Activated effector memory CD4-positive, alpha-beta T cell treated with Interleukin-2 at 50 U/mL for 16 hours (primary cell): ENCODE results near the gene METTL17.
"Not testable (repeated sequence)": the region's sequence is repeated elsewhere in the genome, so short reads cannot be mapped to it uniquely, and the experiment has no call there.

Experiments
- DNase-seq: peaks from one replicate; pipeline ENCODE4 v3.0.0-alpha.2; 2020

METTL17 gene

DNA sequence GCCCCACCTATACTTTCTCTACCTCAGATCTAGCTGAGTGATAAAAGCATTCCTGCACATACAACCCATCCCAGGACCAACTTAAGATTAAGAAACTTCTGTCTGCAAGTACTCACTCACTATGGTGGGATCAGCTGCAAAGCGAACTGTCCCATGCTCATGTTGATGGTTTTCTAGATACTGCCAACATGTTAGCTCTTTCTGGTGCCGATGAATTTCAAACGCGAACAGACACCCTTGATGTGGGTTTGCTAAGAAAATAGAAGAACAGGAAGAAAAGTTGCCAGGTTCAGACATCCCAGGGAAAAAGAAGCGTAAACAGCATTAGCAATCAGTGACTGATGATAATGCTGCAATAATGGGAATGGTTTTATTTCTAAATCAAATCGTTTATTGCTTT, 7.8 kb downstream of the METTL17 start:
- DNase-seq: no peak

DNA sequence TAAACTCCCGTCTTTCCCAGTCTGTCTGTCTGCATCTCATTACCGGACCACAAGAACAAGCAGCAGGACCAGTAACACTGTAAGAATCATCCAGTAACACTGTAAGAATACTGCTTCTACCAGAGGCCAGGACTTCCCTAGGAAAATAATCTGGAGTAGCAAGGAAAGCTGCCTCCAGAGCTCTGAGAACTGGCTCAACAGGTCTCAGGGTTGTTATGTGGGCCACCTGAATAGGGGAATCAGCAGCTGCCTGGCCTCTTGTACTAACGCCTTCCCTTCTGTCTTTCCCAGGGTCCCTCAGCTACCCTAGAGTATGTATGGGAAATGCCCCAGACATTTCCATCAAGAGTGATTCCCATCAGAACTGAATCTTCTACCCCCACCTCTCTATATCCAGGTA, 8.4 kb downstream of the METTL17 start:
- no peak for DNase-seq

DNA sequence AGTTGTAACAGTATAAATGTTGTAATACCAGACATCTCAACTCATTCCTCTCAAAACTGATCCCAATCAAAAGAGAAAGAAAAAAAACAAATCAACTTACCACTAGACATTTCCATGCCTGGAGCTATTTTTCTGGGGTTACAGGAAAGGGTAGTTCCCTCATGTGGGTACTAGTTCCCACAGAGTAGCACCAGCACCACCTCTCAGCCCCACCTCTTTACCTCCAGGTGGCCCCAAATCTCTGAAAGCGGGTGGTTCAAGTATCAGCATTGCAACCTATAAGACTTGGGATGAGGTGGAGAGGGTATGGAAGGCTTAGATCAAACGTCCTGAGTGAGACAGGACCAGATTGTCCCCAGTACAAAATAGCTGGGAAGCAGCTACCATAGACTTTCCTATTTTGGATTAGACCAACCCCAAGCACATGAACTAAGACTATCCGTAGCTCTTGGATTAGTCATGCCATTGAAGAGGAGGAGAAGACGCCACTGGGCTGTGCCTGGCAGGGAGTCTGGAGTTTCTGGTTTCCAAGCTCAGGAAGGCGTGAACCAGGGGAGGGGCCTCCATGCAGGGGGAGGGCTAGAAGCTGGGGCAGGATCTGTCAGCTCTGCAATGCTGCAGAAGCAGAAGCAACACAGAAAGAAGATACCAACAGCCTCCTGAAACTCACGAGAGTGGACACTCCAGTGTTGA, 9.0 kb downstream of the METTL17 start, which contains the start of gene SLC39A2:
TSS of gene SLC39A2 (plus strand) at position 620 of the 693 bp plus-strand sequence. CDS start 154 bp downstream, outside the sequence.
- no peak for DNase-seq

DNA sequence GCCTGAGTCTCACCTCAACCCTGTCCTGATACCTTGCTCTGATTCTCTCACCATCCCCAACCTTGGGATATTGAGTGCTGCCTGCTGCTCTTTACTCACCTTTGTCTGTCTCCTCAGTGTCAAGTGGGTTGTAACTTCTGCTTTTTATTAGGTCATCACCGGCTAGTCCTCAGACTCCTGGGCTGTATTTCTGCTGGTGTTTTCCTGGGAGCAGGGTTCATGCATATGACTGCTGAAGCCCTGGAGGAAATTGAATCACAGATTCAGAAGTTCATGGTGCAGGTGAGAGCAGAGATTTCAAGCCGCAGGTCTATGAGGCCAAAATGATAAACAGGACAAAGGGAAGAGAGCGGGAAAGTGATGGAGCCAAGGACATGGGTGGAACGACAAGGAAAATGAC, 9.8 kb downstream of the METTL17 start:
- no peak for DNase-seq

DNA sequence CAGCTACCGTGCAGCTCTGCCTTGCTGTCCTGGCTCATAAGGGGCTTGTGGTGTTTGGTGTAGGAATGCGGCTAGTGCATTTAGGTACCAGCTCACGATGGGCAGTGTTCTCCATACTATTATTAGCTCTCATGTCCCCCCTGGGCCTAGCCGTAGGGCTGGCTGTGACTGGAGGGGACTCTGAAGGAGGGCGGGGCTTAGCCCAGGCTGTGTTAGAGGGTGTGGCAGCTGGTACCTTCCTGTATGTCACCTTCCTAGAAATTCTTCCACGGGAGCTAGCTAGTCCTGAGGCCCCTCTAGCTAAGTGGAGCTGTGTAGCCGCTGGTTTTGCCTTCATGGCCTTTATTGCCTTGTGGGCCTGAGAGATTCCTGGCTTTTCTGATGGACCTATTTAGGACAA, 11.4 kb downstream of the METTL17 start:
- DNase-seq: no peak

DNA sequence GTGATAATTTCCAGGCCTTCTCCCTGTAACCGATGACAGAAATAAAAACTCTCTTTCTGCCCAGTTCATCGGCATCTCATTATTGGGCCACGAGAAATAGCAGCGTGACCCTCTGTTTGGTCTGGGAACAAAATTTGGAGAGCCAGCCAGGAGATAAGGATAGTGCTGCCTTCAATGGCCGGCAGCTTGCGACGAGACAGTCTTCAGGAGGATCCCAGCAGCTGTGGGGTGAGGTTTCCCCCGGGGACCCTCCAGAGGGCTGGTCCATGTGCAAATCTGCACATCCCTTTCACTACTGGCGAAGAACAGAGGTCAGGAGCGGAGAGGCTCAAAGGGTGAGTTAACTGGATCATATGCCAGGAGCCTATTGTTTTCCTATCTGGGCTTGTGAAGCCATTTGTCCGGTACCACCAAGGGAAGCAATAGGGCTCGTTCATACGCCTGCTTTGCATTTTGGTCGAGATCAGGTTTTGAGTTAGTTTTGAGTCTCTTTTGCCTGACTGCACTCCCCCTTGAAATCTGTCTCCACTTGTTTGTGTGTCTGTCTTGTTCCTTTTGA, 14.1 kb downstream of the METTL17 start:
- DNase-seq: no peak

DNA sequence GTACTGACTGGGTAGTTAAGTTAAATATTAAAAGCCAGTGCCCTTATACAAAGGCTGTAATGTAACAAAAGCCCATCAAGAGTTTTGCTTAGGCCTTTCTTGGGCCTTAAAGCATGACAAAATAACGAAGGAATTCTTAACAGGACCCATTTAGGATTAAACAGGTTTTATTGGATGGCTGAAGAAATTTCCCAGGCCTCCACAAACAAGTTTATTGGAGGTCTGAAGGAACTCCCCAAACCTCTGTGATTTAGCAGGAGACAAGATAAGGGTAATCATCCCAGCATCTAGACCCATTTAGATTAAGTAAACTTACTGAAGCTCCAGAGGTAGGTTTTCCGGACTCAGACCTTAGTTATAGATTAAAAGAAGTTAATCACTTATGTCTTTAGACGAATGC, 19.9 kb downstream of the METTL17 start:
- not testable (repeated sequence) for DNase-seq

DNA sequence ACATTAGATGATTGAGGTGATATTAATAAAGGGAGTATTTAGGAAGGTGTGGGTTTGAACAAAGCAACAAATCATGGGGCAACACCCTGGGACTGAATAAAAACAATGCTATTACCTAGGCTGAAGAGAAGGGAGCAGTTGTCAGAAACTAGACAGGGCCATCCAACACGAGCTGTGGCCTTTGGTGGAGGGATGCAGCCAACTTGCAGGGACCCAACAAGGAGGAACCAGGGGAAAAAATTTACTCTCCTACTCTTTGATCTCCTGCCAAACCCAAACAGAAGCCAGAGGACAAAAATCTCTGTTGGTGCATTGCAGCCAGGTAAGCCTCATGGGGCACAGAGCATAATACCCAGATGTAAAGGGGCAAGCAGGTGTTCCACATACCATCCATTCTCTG, 21.4 kb downstream of the METTL17 start:
- DNase-seq: no peak

DNA sequence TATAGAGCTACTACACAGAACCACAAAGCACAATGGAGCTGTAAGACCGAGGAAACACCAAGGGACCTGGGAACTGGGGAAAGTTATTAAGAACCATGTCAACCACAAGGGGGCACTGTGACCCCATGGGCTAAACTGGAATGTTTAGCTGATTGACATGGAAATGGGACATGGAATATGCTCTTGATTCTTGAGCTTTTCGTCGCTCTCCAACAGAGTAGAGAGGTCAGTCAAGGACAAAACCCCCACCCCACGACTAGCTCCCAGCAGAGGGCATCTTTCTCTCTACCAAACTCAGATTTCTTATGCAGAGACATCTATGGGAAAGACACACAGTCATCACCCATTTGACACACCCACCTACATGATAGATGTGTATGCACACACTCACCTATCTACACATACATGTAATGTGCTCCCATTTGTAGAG, 25.0 kb downstream of the METTL17 start:
- DNase-seq: peak; percentile 58

DNA sequence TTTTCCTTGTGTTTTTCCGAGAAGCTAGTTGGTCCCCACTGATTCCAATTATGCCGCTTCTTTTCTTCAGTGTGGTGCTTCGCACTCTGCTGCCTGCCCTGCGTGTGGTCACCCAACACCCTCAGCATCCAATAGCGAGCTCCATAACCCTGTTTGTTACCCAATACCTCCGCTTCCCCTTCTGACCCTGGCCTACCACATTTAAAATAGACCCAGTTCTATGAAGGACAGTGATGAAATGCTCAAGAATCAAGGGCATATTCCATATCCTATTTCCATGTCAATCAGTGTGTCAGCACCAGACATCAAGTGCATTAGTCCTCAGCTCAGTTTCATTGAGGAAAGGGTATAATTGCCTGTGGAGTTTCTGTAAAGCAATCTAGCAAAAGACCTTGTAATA, 25.5 kb downstream of the METTL17 start:
- DNase-seq: no peak

DNA sequence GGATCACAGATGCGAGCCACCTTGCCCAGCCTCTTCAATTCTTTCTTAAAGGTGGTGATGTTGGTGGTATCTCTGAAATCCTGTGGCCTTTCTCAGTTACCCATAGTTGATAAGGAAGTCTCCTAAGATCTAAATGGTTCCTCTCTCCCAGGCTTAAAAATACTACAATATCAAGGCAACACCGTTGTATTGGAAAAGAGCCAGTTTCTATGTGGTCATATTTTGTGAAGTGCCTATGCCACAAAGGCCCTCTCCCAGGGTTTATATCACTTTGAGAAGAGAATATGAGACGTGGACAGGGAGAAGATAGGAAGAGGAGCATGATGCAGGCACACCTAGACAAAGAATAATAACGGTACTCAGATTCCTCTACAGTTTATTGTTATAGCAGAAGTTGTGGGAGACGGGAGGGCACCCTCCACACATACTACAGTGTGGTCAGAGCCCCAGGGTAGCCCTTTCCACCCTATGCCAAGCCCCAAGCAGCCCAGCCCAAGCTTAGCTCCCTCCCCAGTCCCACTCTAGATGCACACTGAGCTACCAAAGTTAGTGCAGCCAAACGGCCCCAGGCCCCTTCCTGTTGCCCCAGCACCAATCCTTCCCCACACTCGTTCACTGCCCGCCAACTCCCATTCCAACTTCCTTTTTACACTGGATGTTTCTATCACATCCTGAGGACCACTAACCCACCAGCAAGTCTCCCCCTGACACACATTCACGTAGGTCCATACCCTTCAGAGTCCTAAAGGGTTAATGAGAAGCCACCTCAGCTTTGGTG, 26.8 kb downstream of the METTL17 start:
- no peak for DNase-seq

DNA sequence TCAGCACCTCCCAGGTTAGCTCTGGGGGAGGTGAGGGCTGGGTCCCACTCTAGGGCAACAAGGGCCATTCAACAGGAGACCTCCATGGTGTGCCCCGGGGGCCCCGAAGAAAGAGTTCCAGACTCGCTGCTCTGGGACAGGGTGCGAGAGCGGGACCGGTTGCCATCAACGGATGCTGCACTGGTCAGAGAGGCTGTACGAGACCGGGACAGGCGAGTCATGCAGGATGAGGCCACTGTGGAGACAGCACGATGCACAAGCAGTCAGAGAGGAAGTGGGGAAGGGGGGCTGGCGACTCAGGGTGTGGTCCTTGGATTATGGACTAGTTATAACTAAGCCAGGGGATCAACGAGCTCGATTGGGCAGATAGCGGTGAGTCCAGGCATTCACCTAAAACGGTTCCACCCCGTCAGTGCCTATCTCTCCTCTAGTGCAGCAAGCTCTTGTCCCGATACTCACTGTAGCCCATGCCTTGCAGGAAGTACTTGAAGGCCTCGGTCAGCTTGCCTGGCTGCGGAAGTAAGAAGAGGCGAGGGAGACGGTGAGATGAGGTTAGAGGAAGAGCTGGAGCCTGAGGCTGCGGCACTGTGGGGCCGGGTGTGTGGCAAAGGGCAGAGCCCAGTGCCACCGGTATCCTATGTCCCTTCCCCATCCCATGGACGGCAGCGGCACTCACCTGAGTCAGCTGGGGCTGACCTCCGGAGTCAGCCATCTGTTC, 27.9 kb downstream of the METTL17 start:
- DNase-seq: no peak

DNA sequence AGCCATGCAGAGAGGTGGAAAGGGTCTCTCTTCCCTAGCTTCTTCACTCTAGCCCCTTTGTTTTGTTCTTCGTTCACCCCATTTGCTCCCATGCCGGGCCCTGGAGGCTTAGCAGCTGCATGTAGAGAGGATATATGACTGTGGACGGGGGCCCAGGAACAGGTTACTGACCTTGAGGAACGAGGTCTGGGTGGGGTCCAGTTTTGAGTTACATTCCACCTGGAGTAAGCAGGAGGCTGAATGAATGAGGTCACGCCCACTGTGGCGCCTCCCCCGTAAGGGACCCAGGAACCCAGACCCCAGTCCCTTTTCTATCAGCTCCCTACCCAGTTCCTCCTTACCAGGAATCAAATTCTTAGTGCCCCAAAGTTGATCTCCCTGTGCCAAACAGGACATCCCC, 28.5 kb downstream of the METTL17 start:
- DNase-seq: no peak

DNA sequence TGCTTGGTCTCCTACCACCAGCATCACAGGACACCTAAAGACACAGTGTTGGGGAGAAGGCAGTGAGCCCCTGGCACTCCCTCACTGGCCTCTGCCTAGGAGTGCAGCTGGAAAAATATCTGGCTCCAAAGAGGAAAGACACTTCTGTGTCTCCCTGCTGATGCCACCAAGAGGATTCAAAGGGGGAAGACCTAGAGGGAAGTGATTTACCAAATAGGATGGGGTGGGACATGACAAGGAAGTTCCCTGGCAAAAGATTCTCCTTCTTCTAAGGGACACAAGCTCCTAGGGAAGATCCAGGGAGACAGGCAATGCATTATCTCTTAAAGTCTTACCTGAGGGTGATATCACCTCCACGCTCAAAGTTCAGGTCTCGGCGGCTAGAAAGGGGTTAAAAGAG, 29.0 kb downstream of the METTL17 start:
- DNase-seq: no peak

DNA sequence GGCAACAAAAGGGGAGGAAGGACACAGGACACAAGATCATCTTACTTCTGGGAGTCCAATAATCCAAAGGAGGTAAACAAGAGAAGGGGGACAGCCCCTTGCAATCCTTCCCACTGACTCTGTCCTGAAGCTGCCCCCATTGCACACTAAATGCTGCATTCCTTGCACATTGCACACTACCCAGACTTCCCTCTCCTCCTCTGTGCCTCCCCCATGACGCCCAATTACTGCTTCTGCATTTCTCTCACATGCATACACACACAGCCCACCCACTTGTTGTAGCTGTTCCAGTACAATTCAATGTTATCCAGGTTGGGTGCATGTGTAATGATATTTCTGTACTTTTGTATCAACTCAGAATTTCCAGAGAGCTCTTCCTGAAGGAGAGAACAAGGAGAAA, 29.6 kb downstream of the METTL17 start:
- no peak for DNase-seq

DNA sequence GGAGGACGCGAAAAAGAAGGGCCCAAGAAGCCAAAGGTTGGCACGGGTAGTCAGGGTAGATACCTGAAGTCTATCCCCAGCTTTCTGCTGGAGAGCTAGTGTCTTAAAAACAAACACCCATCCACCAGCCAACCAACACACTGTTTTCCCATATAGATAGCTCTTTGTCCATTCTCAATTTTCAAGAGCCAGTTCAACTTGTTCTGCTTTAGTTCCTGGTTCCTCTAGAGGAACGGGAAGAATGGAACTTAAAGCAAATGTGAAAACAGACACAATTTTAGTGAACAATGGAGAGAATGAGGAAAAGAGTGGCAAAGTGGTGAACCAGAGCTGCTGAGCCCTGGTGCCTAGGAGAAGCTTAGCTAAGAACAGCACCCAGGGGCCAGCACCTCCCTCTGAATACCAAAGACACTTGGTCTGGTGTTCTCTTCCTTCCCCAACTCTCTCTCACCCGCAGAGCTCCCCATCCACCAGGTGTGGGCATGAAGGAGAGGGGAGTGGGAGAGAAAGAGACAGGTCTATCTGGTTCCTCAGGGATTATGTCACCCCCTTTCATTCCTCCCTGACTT, 31.3 kb downstream of the METTL17 start:
- DNase-seq: no peak

DNA sequence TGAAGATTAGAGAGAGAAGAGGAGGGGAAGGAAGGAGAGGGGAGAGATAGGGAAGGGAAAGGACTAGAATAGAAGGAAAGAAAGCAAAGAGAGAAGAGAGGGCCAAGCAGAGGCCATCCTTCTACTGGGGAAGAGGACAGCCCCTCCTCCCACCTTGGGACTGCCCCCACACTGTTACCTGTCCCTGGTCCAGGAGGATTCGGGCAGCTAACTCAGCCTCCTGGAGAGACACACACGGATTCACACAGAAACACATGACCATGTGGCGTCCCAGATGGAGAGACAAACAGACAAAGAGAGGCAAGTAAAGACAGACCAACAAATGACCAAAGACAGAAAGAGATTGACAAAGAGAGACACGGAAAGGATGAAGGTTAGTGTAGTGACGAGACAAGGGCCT, 32.9 kb downstream of the METTL17 start:
- no peak for DNase-seq

DNA sequence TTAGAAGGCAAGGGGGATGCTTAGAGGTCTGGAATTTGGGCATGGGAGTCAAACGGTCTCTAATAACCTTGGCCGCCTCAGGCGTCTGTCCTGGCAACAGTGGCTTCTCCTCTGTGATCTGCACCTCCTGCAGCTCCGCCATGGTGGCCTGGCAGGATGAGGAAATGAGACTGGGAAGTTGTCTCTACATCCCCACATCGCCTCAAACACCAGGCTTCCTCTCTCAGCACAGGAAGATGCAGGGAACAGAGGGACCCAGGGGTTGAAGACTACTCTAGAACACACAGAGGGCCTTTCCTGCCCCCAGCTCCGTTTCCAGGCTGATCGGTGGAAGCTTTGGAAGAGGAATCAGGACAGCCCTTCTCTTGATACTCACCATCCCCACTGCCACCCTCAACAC, 33.4 kb downstream of the METTL17 start:
- no peak for DNase-seq

DNA sequence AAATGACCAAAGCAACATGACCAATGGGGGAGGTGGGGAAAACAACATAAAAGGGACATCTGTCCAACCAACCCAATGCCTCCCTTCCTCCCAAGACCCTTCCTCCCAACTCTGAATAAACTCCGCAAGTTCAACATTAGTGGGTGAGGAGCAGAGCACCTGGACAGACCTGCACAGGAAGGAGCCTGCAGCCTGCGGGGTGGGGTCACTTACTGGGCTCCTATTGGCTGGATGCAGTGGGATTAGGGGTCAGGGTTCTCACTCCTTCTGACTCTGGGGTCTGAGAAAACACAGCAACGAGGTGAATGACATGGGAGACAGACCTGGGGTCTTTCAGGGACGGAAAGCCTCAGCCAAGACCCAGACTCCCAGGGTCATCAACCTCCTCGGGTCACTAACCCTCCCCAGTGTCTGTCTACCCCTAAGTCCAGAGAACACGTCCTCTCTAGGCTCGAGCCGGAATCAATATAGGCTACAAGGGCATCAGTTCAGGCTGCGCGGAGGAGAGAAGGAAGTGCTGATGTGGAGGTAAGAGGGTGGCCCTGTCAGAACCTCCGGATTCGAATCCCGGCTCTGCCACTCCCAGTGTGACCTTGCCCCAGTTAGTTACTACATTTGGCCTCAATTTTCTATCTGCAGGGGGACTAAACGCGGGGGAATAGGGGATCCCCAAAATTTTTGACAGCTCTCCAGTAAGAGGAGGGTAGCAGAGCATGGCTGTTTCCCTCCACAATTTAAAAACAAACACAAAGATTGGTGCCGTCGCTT, 34.2 kb downstream of the METTL17 start:
- no peak for DNase-seq

DNA sequence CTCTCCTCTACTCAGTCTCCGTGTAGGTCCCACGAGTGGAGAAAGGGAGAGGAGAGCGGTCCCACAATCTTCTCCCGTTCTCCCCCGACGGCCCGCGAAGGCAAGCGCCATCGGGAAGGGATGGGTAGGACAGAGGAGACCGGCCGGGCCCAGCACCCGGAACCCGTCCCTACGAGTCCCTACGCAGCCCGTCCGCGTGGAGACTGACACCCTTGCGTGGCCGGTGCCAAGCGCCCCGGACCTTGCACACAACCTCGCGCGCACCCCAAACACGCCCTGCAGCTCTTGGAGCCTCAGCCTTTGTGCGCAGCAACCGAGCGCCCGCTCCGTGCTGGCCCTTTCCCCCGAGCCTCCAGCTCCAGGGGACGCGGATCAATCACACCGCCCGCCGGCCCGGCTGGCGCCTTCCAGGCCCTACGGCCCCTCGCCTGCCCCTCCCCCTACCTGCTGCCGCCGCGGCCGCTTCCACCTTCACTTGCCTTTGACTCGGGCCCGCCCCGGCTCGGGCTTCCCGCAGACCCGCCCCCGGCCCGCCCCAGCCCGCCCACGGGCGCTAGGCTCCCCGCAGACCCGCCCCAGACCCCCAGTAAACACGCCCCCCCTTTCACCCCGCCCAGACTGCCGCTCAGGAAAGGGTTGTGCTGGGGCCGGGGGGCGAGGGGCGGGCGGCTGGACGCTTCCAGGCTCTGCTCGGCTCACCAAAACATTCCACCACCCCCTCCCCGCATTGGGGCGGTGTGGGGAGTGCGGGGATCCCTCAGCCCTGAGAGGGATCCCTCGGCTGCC, 35.0 kb downstream of the METTL17 start, which contains the start of gene NDRG2:
TSS of gene NDRG2 (minus strand) at position 477 of the 786 bp plus-strand sequence. CDS start 1,746 bp downstream, outside the sequence.
- DNase-seq: peak; percentile 72
